Measurements from ENCODE around the gene PVR.
"Not testable (repeated sequence)": the region's sequence is repeated elsewhere in the genome, so short reads cannot be mapped to it uniquely, and the experiment has no call there.

PVR gene

GRCh38 chr19:44643605-44644401, at the start of gene PVR:
PVR (plus strand) TSS chr19:44643910; CDS start chr19:44644097, 187 bp downstream.
- peak; percentile 92 for DNase-seq

GRCh38 chr19:44596428-44597130, 47.1 kb upstream of the PVR start:
- peak; percentile 21 for DNase-seq

GRCh38 chr19:44597131-44597491, 46.6 kb upstream of the PVR start:
- DNase-seq = no peak

- DNase-seq = no peak
Observed at GRCh38 chr19:44598355-44598754, 45.4 kb upstream of the PVR start.

- DNase-seq = peak; percentile 43
Observed at GRCh38 chr19:44598880-44599279, 44.8 kb upstream of the PVR start.

- DNase-seq = no peak
Observed at GRCh38 chr19:44600466-44600865, 43.2 kb upstream of the PVR start.

- DNase-seq = peak; percentile 93
Observed at GRCh38 chr19:44602081-44602480, 41.6 kb upstream of the PVR start.

GRCh38 chr19:44603201-44603945, 40.3 kb upstream of the PVR start:
- DNase-seq = no peak

GRCh38 chr19:44604241-44604640, 39.5 kb upstream of the PVR start:
- DNase-seq = no peak

- no peak for DNase-seq
Observed at GRCh38 chr19:44605547-44605946, 38.2 kb upstream of the PVR start.

- DNase-seq = peak; percentile 47
Observed at GRCh38 chr19:44607049-44607448, 36.7 kb upstream of the PVR start.

- DNase-seq = no peak
Observed at GRCh38 chr19:44607917-44608316, 35.8 kb upstream of the PVR start.

- peak; percentile 95 for DNase-seq
Observed at GRCh38 chr19:44608391-44608821, 35.3 kb upstream of the PVR start.

GRCh38 chr19:44609219-44609618, 34.5 kb upstream of the PVR start:
- no peak for DNase-seq

- DNase-seq = not testable (repeated sequence)
Observed at GRCh38 chr19:44610497-44610896, 33.2 kb upstream of the PVR start.

- DNase-seq = peak; percentile 98
Observed at GRCh38 chr19:44611812-44612295, 31.9 kb upstream of the PVR start.

- no peak for DNase-seq
Observed at GRCh38 chr19:44613295-44614178, 30.2 kb upstream of the PVR start, which contains the start of gene IGSF23. IGSF23 (plus strand) TSS chr19:44613563; CDS start chr19:44613646, 83 bp downstream.

GRCh38 chr19:44614313-44614712, 29.4 kb upstream of the PVR start:
- no peak for DNase-seq

- no peak for DNase-seq
Observed at GRCh38 chr19:44615863-44616247, 27.9 kb upstream of the PVR start.

- peak; percentile 78 for DNase-seq
Observed at GRCh38 chr19:44617110-44617880, 26.4 kb upstream of the PVR start.

- peak; percentile 20 for DNase-seq
Observed at GRCh38 chr19:44618640-44619357, 24.9 kb upstream of the PVR start.

Data from NCI-H69 (cell line).